Common myeloid progenitor, CD34-positive (primary cell): ENCODE measurements around the gene CXADR.

Experiments
- CTCF ChIA-PET: fragments of 350-600 bp; sonication (Branson Sonifier 250); formaldehyde crosslinking; loops from one replicate; lab custom pipeline; 2021; ENCODE audit warnings: antibody characterized with exemption; lab: Charles Lee
- POLR2A ChIA-PET: fragments of 350-600 bp; sonication (Branson Sonifier 250); formaldehyde crosslinking; loops from one replicate; lab custom pipeline; 2021; ENCODE audit warnings: antibody characterized with exemption; lab: Charles Lee
- DNase-seq, 3 donors: peaks; one replicate each; pipeline versions ENCODE4 v3.0.0 to v3.0.0-alpha.2; 2013
- H3K27ac ChIP-seq, 2 experiments: 1 replicate in 1 of 2; 2 replicates in 1 of 2; pipeline ENCODE4 v1.7.0; 2013; ENCODE audit warnings: inconsistent platforms in 2 of 2, low read length in 2 of 2, mild to moderate bottlenecking in 2 of 2, low read depth in 1 of 2, moderate library complexity in 1 of 2; ENCODE audit not compliant: severe bottlenecking in 2 of 2, insufficient read depth in 1 of 2, poor library complexity in 1 of 2
- H3K27me3 ChIP-seq, 5 experiments: replicated peaks in 2 of 5; 1 replicate in 3 of 5; 2 replicates in 2 of 5; pipeline versions ENCODE4 v1.6.1 to v1.7.0; 2013; ENCODE audit warnings: low read length in 4 of 5, mild to moderate bottlenecking in 2 of 5, moderate library complexity in 2 of 5, inconsistent platforms in 1 of 5; ENCODE audit not compliant: insufficient read depth in 5 of 5, control insufficient read depth in 4 of 5
- H3K36me3 ChIP-seq, 4 experiments: 1 replicate in 2 of 4; 2 replicates in 2 of 4; pipeline versions ENCODE4 v1.6.1 to v1.7.0; 2013; ENCODE audit warnings: low read length in 3 of 4, control low read depth in 1 of 4, mild to moderate bottlenecking in 1 of 4; ENCODE audit not compliant: control insufficient read depth in 4 of 4, insufficient read depth in 4 of 4
- H3K4me1 ChIP-seq, 4 experiments: 1 replicate in 3 of 4; 2 replicates in 1 of 4; pipeline versions ENCODE4 v1.6.1 to v1.7.1; 2013; ENCODE audit warnings: low read length in 3 of 4, mild to moderate bottlenecking in 3 of 4, control low read depth in 1 of 4, inconsistent platforms in 1 of 4, moderate library complexity in 1 of 4; ENCODE audit not compliant: control insufficient read depth in 4 of 4, insufficient read depth in 4 of 4; ENCODE audit errors: control extremely low read depth in 1 of 4
- H3K4me3 ChIP-seq, 7 experiments: 1 replicate in 4 of 7; 2 replicates in 3 of 7; pipeline versions ENCODE4 v1.5.1 to v1.7.0; 2013; ENCODE audit warnings: mild to moderate bottlenecking in 7 of 7, low read length in 6 of 7, moderate library complexity in 6 of 7, inconsistent platforms in 2 of 7, low read depth in 2 of 7, control low read depth in 1 of 7; ENCODE audit not compliant: insufficient read depth in 4 of 7, control insufficient read depth in 1 of 7; ENCODE audit errors: extremely low read depth in 1 of 7
- H3K9me3 ChIP-seq, 5 experiments: 1 replicate in 4 of 5; 2 replicates in 1 of 5; pipeline versions ENCODE4 v1.6.1 to v1.7.1; 2013; ENCODE audit warnings: low read length in 4 of 5, mild to moderate bottlenecking in 2 of 5, inconsistent platforms in 1 of 5, low read depth in 1 of 5, moderate library complexity in 1 of 5; ENCODE audit not compliant: control insufficient read depth in 4 of 5, insufficient read depth in 2 of 5; ENCODE audit errors: control extremely low read depth in 1 of 5
- WGBS: methylation state at CpG from one replicate; pipeline ENCODE4 v1.1.5; 2013; ENCODE audit not compliant: insufficient coverage; 5-methylcytosine and 5-hydroxymethylcytosine counted together

Gene CXADR

GRCh38 chr21:17539323-17539722, 26.5 kb downstream of the CXADR start:
- ChIA-PET POLR2A (no interaction called here), CTCF (no interaction called here)
- Histone ChIP-seq H3K36me3 (no peaks in the 10 kb centered on the region), H3K4me1 (no peaks in the 10 kb centered on the region), H3K4me3 (no peak overlapping the region), H3K9me3 (no peaks in the 10 kb centered on the region), H3K27ac (no peak overlapping the region), H3K27me3 (peaks cover 0 to 2% (median 0%) of the 10 kb centered on the region in 5 experiments)
- DNase-seq, result no peak
- 78% methylated on average over 1 of the region's 1 CpG for WGBS

- Histone ChIP-seq H3K4me1 (no peaks in the 10 kb centered on the region), H3K9me3 (no peaks in the 10 kb centered on the region), H3K27me3 (peaks cover 0 to 2% (median 0%) of the 10 kb centered on the region in 5 experiments), H3K4me3 (no peak overlapping the region), H3K36me3 (no peaks in the 10 kb centered on the region), H3K27ac (no peak overlapping the region)
- POLR2A ChIA-PET, result no interaction called here
- DNase-seq, result no peak
- CTCF ChIA-PET, result interaction anchor here (0.8 kb wide), 1 partner anchor 15 kb away, joined by 3 read pairs; no protein-coding TSS in a partner anchor
- WGBS, result 90% methylated on average over 2 of the region's 9 CpGs
Observed at GRCh38 chr21:17539743-17540341, 27.0 kb downstream of the CXADR start.

GRCh38 chr21:17540530-17540929, 27.7 kb downstream of the CXADR start:
- Histone ChIP-seq H3K4me1 (no peaks in the 10 kb centered on the region), H3K36me3 (no peaks in the 10 kb centered on the region), H3K4me3 (no peak overlapping the region), H3K27me3 (peaks cover 0 to 2% (median 0%) of the 10 kb centered on the region in 5 experiments), H3K27ac (no peak overlapping the region), H3K9me3 (no peaks in the 10 kb centered on the region)
- DNase-seq, result no peak
- CTCF ChIA-PET, result interaction anchor here (0.8 kb wide), 1 partner anchor 14 kb away, joined by 3 read pairs; no protein-coding TSS in a partner anchor
- POLR2A ChIA-PET, result no interaction called here
- 92% methylated on average over 2 of the region's 4 CpGs for WGBS

GRCh38 chr21:17542371-17543011, 29.6 kb downstream of the CXADR start:
- Histone ChIP-seq H3K27ac (no peak overlapping the region), H3K4me3 (no peak overlapping the region), H3K4me1 (no peaks in the 10 kb centered on the region), H3K36me3 (no peaks in the 10 kb centered on the region), H3K9me3 (no peaks in the 10 kb centered on the region), H3K27me3 (peaks cover 0 to 2% (median 0%) of the 10 kb centered on the region in 5 experiments)
- 89% methylated on average over 1 of the region's 5 CpGs for WGBS
- DNase-seq, result no peak
- ChIA-PET POLR2A (no interaction called here), CTCF (interaction anchor here (1.0 kb wide), 1 partner anchor 12 kb away, joined by 4 read pairs; no protein-coding TSS in a partner anchor)

GRCh38 chr21:17545007-17545406, 32.2 kb downstream of the CXADR start:
- CTCF ChIA-PET, result no interaction called here

GRCh38 chr21:17548262-17548661, 35.4 kb downstream of the CXADR start:
- H3K4me3 ChIP-seq, result no peak overlapping the region
- no peak overlapping the region for H3K27ac ChIP-seq
- ChIA-PET CTCF (interaction anchor here (1.3 to 1.7 kb wide), 2 partner anchors 10 to 37 kb away, joined by 3 to 9 read pairs; no protein-coding TSS in a partner anchor), POLR2A (no interaction called here)
- peaks cover 0 to 3% (median 0%) of the 10 kb centered on the region in 4 experiments for H3K36me3 ChIP-seq
- no peaks in the 10 kb centered on the region for H3K27me3 ChIP-seq
- H3K4me1 ChIP-seq, result no peaks in the 10 kb centered on the region
- DNase-seq, result no peak
- WGBS, result 96% methylated on average over 6 of the region's 7 CpGs
- no peaks in the 10 kb centered on the region for H3K9me3 ChIP-seq

More at GRCh38 chr21:17545007-17545406, 32.2 kb downstream of the CXADR start:
- no CpG with 5 or more reads among the region's 1 CpG for WGBS
- Histone ChIP-seq H3K4me1 (no peaks in the 10 kb centered on the region), H3K4me3 (no peak overlapping the region), H3K27me3 (no peaks in the 10 kb centered on the region), H3K27ac (no peak overlapping the region), H3K9me3 (no peaks in the 10 kb centered on the region), H3K36me3 (no peaks in the 10 kb centered on the region)
- POLR2A ChIA-PET, result no interaction called here
- no peak for DNase-seq

GRCh38 chr21:17550671-17551308, 37.9 kb downstream of the CXADR start:
- H3K4me1 ChIP-seq, result peaks cover 0 to 6% (median 2%) of the 10 kb centered on the region in 4 experiments
- H3K36me3 ChIP-seq, result peaks cover 0 to 3% (median 0%) of the 10 kb centered on the region in 4 experiments
- WGBS, result 100% methylated on average over 4 of the region's 5 CpGs
- H3K27ac ChIP-seq, result no peak overlapping the region
- ChIA-PET CTCF (no interaction called here), POLR2A (no interaction called here)
- no peaks in the 10 kb centered on the region for H3K27me3 ChIP-seq
- H3K4me3 ChIP-seq, result no peak overlapping the region
- H3K9me3 ChIP-seq, result no peaks in the 10 kb centered on the region
- DNase-seq, result no peak
